ENCODE results near the gene EVX2. TPM values are rescaled to one million over a fixed set of nuclear protein-coding genes. Genes with fewer than 3 reads are reported as not detected.
A peak's percentile ranks its signal among the peaks of the same experiment; 100 is the strongest.

EVX2 gene
- total and polyA plus RNA-seq, 2 of the 13 experiments (the other 11 are each of a cell fraction or from before 2014, with no cell fraction given): not detected

GRCh38 chr2:176106581-176107539 is 23.1 kb upstream of the EVX2 start, which contains the start of gene HOXD11:
HOXD11 (plus strand) TSS chr2:176107280; CDS start chr2:176107356, 76 bp downstream.
- peak within 1 kb of the TSS; percentile 81 for H3K4me2 ChIP-seq (ENCODE audit: low read depth, low read length)
- POLR2A ChIA-PET: no interaction called here
- no peaks in the 10 kb centered on the region for H3K36me3 ChIP-seq (replicated peaks in 1 of 2; ENCODE audit: control insufficient read depth in 1 of 2, insufficient read depth in 2 of 2, low read length in 2 of 2)
- H3K9me3 ChIP-seq (ENCODE audit: low read length): no peaks in the 10 kb centered on the region
- BruUV-seq (replicated peaks): no TSS peak
- H3K4me1 ChIP-seq (ENCODE audit: insufficient read depth, low read length): no peaks in the 10 kb centered on the region
- WGBS (ENCODE audit: low lambda C conversion rate): 63% methylated on average over 82 of the region's 85 CpGs
- CTCF ChIA-PET (ENCODE audit: low intra/inter-chr PET ratio, low total read pairs): no interaction called here
- FAIRE-seq: no peak
- no peaks in the 10 kb centered on the region for H3K79me2 ChIP-seq (ENCODE audit: insufficient read depth, low read length)
- H3K4me3 ChIP-seq (replicated peaks in 1 of 3; ENCODE audit: insufficient read depth in 1 of 3, low read depth in 2 of 3, low read length in 3 of 3): peak within 1 kb of the TSS in 2 of 3 experiments; percentile 21 to 33; a peak in 1 of 6 replicates
- intact Hi-C loops (cut with micrococcal nuclease; ENCODE audit: unreplicated experiment): no loop called here
- H2AFZ ChIP-seq (ENCODE audit: low read length): no peak within 1 kb of the TSS
- peak; percentile 39 for ATAC-seq
- DNase-seq (ENCODE audit: low spot score): no peak
- H3K9ac ChIP-seq (ENCODE audit: insufficient read depth, low read depth, low read length): no peak within 1 kb of the TSS
- in situ Hi-C loops (cut with HindIII; ENCODE audit: extremely low pct_ligation_motif_present, low pct_unique_long_range_greater_than_20kb): loop anchor here (10.0 kb wide), 1 partner anchor 1072 kb away; no protein-coding TSS in a partner anchor
- no peak within 1 kb of the TSS for H3K27ac ChIP-seq (ENCODE audit: extremely low read length, insufficient read depth, low read length)
- peaks cover 24 to 88% of the 10 kb centered on the region in 2 experiments for H3K27me3 ChIP-seq (ENCODE audit: control insufficient read depth in 1 of 2, insufficient read depth in 2 of 2, low read length in 2 of 2)
- no peaks in the 10 kb centered on the region; the same call in 1 of the 2 replicates for H4K20me1 ChIP-seq (ENCODE audit: insufficient read depth, low read length)
- TF ChIP-seq ZNF570 (CRISPR knock-in tag; IDR thresholded peaks at IDR 0.05; ENCODE audit: borderline replicate concordance): no peak
- TF ChIP-seq, protein P1, sequence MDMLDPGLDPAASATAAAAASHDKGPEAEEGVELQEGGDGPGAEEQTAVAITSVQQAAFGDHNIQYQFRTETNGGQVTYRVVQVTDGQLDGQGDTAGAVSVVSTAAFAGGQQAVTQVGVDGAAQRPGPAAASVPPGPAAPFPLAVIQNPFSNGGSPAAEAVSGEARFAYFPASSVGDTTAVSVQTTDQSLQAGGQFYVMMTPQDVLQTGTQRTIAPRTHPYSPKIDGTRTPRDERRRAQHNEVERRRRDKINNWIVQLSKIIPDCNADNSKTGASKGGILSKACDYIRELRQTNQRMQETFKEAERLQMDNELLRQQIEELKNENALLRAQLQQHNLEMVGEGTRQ (IDR thresholded peaks at IDR 0.05; ENCODE audit: low read depth, low read length): peak; percentile 67
- TF ChIP-seq, protein P1 (CRISPR knock-in tag; IDR thresholded peaks at IDR 0.05; ENCODE audit: borderline replicate concordance): no peak
- peak; percentile 88 for TF ChIP-seq HNRNPK (IDR thresholded peaks at IDR 0.05; ENCODE audit: low read depth, low read length, poor library complexity, severe bottlenecking)
- TF ChIP-seq CEBPB (IDR thresholded peaks at IDR 0.05; ENCODE audit: borderline replicate concordance, low read depth, low read length): peak; percentile 78
- TF ChIP-seq ZNF644 (CRISPR knock-in tag; IDR thresholded peaks at IDR 0.05; ENCODE audit: low read depth): no peak
- TF ChIP-seq HOXA3 (CRISPR knock-in tag; IDR thresholded peaks at IDR 0.05): peak; percentile 32; the same call in 1 of the 2 replicates
- TF ChIP-seq, protein P2, sequence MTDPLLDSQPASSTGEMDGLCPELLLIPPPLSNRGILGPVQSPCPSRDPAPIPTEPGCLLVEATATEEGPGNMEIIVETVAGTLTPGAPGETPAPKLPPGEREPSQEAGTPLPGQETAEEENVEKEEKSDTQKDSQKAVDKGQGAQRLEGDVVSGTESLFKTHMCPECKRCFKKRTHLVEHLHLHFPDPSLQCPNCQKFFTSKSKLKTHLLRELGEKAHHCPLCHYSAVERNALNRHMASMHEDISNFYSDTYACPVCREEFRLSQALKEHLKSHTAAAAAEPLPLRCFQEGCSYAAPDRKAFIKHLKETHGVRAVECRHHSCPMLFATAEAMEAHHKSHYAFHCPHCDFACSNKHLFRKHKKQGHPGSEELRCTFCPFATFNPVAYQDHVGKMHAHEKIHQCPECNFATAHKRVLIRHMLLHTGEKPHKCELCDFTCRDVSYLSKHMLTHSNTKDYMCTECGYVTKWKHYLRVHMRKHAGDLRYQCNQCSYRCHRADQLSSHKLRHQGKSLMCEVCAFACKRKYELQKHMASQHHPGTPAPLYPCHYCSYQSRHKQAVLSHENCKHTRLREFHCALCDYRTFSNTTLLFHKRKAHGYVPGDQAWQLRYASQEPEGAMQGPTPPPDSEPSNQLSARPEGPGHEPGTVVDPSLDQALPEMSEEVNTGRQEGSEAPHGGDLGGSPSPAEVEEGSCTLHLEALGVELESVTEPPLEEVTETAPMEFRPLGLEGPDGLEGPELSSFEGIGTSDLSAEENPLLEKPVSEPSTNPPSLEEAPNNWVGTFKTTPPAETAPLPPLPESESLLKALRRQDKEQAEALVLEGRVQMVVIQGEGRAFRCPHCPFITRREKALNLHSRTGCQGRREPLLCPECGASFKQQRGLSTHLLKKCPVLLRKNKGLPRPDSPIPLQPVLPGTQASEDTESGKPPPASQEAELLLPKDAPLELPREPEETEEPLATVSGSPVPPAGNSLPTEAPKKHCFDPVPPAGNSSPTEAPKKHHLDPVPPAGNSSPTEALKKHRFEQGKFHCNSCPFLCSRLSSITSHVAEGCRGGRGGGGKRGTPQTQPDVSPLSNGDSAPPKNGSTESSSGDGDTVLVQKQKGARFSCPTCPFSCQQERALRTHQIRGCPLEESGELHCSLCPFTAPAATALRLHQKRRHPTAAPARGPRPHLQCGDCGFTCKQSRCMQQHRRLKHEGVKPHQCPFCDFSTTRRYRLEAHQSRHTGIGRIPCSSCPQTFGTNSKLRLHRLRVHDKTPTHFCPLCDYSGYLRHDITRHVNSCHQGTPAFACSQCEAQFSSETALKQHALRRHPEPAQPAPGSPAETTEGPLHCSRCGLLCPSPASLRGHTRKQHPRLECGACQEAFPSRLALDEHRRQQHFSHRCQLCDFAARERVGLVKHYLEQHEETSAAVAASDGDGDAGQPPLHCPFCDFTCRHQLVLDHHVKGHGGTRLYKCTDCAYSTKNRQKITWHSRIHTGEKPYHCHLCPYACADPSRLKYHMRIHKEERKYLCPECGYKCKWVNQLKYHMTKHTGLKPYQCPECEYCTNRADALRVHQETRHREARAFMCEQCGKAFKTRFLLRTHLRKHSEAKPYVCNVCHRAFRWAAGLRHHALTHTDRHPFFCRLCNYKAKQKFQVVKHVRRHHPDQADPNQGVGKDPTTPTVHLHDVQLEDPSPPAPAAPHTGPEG (CRISPR knock-in tag; IDR thresholded peaks at IDR 0.05): peak; percentile 81; the same call in 1 of the 2 replicates
- TF ChIP-seq MTF2 (CRISPR knock-in tag; IDR thresholded peaks at IDR 0.05; ENCODE audit: borderline replicate concordance): peak; percentile 60; the same call in 1 of the 2 replicates

All from HepG2 (cell line).